Activated gamma-delta T cell (primary cell): Measurements from ENCODE around the gene GDPD1.
"Not testable (repeated sequence)": the region's sequence is repeated elsewhere in the genome, so short reads cannot be mapped to it uniquely, and the experiment has no call there.

Experiments
- DNase-seq: peaks from one replicate; lab custom pipeline; 2025; lab: John Stamatoyannopoulos, UW
- total RNA-seq, 2 donors: gene quantifications; one replicate each; lab custom pipeline; 2026; lab: John Stamatoyannopoulos, UW

The GDPD1 gene
- 5.5 to 5.8 reads per million in 2 donors for total RNA-seq

DNA sequence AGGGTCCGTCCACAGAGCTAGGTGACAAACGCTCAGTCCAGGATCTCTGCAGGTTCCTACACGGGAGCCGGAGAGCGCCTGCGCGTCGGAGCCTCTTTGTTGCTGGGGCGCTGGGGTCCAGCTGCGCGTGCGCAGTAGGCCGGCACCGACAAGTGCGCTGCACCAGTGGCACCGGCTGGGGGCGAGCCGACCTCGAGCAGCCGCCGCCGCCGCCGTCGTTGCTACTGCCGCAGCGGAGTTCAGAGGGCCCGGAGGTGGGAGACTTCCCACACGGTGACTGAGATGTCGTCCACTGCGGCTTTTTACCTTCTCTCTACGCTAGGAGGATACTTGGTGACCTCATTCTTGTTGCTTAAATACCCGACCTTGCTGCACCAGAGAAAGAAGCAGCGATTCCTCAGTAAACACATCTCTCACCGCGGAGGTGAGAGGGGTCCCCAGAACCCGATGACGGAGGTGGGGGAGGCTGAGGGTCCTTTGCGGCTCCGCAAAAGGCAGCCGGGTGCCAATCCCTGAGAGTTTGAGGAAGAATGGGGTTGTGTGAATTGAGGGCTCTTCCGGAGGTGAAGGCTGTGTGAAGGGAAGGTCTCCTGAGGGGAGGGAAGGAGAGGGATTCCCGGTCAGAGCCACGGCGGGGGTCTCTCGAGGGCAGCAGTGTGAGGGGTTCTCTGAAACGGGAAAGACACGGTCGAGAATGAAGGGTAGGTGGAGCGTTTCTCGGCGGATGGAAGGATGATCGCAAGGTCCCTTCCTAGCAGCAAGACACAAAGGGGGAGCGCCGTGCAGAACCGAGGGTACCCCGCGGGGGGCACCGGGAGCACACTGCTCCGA lies at the start of gene GDPD1:
GDPD1 (plus strand) TSS at position 184 of the 831 bp plus-strand sequence; CDS start at position 283, 99 bp downstream.
- DNase-seq = peak; percentile 98

DNA sequence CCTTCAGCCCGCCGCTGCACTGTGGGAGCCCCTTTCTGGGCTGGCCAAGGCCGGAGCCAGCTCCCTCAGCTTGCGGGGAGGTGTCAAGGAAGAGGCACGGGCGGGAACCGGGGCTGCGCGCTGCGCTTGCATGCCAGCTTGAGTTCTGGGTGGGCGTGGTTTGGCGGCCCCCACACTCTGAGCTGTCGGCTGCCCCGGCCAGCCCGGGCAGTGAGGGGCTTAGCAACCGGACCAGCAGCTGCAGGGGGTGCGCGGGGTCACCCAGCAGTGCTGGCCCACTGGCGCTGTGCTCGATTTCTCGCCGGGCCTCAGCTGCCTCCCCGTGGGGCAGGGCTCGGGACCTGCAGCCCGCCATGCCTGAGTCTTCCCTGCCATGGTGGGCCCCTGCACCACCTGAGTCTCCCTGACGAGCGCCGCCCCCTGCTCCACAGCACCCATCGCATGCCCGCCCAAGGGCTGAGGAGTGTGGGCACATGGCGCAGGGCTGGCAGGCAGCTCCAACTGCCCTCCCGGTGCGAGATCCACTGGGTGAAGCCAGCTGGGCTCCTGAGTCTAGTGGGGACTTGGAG lies 47.8 kb upstream of the GDPD1 start:
- no peak for DNase-seq

DNA sequence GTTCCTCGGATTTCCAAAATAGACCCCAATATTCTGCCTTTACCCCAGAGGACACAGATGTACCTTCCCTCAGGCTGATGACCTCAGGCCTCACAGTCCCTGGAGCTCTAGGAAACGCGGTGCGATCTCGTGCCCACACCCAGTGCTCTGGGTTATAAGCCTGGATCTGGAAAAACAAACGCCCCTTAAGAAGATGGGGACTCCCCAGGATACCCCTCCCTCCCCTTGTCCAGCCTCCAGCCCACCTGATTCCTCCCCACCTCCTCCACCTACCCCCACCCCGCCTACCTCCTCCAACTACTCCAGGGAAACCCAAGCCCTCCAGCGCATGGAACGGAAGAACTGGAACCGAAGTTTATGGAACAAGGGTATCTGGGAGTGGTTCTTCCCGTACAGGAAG lies 45.6 kb upstream of the GDPD1 start:
- no peak for DNase-seq

GRCh38 chr17:59175076-59175475 lies 45.2 kb upstream of the GDPD1 start:
- no peak for DNase-seq

DNA sequence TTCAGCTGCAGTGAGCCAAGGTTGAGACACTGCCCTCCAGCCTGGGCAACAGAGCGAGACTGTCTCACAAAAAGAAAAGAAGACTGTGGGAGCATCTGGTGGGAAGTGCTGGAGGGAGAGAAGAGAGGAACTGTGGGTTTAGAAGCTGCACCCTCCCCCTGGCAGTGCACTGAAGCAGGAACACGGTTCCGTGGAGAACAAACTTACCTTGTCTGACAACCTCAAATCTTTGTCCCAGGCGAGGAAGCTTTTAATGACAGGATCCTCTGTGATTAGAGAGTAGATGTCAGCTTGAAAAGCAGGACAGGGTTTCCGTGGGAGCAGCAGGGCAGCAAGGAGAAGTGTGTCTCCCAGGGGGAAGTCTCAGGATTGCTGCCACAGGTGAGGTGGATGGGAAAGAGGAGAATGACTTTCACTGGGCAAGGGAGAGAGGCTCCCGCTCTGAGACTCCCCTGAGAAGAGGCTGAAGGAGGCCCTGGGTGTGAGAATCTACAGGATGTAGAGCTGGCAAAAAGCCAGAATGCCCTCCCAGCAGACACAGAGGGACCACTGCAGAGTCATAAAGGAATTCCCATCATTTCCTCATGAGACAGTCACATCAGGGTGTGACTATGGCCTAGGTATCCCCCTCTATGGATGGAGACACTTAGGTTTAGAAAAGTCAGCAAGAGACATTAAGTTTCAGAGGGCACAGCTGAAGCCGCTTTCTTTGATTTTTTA lies 41.9 kb upstream of the GDPD1 start:
- no peak for DNase-seq

DNA sequence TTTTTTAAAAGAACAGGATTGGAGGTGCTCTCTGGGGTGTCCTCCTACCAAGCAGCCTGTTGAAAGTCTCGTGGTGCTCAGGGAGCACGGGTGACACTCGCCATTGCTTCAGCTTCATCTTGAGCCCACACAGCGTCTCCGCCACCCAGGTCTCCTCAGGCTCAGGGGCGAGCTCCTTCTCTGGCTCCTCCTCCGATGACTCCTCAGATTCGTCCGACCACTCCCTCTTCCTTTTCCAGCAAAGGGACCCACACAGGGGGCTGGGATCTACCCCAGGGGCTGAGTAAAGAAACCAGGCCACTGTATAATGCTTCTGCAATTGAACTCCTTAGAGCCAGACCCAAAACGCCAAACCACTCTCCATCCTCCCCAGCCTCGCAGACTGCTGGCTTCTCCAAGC lies 40.7 kb upstream of the GDPD1 start:
- DNase-seq = not testable (repeated sequence)

DNA sequence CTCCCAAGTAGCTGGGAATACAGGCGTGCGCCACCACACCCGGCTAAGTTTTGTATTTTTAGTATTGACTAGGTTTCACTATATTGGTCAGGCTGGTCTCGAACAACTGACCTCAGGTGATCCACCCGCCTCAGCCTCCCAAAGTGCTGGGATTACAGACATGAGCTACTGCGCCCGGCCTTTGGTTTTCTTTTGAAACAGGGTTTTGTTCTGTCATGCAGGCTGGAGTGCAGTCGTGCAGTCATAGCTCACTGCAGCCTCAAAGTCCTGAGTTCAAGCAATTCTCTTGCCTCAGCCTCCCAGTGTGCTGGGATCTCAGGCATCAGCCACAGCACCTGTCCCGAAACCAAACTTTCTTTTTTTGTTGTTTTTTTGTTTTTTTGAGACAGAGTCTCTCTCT lies 39.7 kb upstream of the GDPD1 start:
- DNase-seq = no peak

DNA sequence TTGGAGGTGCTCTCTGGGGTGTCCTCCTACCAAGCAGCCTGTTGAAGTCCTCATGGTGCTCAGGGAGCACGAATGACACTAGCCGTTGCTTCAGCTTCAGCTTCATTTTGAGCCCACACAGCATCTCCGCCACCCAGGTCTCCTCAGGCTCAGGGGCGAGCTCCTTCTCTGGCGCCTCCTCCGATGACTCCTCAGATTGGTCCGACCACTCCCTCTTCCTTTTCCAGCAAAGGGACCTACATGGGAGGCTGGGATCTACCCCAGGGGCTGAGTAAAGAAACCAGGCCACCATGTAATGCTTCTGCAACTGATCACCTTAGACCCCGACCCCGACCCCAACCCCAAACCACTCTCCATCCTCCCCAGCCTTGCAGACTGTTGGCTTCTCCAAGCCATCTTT lies 38.8 kb upstream of the GDPD1 start:
- no peak for DNase-seq

DNA sequence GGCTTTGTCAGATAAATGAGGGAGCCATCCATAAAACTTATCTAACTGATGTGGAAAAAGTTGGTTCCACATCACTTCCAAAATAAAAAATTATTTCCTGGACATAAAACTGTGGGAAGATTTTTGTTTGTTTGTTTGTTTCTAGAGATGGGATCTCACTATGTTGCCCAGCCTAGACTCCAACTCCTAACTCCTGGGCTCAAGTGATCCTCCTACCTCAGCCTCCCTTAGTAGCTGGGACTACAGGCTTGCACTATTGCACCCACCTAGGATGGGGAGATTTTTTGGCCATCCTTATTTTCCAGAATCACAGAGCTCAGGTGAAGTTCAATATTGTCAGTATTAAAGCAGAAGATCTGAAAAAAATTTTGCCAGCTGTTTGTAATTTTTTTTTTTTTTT lies 34.3 kb upstream of the GDPD1 start:
- no peak for DNase-seq

- DNase-seq = no peak
These were observed 33.5 kb upstream of the GDPD1 start for GRCh38 chr17:59186850-59187249.

- no peak for DNase-seq
These were observed 29.5 kb upstream of the GDPD1 start for GRCh38 chr17:59190806-59191205.

DNA sequence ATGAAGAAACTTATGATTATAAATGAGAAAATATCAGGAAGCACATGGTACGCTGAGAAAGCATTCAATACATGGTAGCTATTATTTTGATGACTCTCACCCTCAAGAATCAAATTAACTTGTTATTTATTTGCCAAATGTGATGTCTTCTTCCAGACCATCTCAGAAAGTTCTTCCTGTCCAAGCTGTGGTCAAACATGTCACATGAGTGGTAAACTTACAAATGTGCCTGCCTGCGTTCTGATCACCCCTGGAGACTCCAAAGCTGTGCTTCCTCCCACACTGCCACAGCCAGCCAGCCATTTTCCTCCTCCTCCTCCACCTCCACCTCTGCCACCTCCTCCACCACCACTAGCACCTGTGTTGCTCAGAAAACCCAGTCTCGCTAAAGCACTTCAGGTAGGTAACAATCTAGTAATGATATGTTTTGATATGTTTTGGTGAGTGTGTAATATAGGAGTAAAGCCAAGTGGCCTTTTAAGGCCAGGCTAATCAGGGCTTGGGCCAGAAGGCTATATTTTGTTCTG lies 26.9 kb upstream of the GDPD1 start:
- no peak for DNase-seq

GRCh38 chr17:59199398-59199797 lies 20.9 kb upstream of the GDPD1 start:
- no peak for DNase-seq

DNA sequence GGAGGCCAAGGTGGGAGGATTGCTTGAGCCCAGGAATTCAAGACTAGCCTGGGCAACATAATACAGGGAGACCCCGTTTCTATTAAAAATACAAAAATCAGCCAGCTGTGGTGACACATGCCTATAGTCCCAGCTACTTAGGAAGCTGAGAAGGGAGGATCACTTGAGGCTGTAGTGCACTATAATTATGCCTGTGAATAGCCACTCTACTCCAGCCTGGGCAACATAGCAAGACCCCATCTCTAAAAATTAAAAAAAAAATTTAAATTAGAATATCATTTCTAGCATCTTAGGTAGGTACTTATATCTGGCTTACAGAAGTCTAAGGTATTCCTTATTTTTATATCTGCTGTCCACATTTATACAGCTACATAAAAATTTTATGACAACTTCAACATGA lies 18.0 kb upstream of the GDPD1 start:
- DNase-seq = no peak

GRCh38 chr17:59219370-59219769 lies 941 bp upstream of the GDPD1 start:
- no peak for DNase-seq

GRCh38 chr17:59219992-59220327 lies 351 bp upstream of the GDPD1 start:
- DNase-seq = no peak

GRCh38 chr17:59221159-59221847 lies 992 bp downstream of the GDPD1 start:
- DNase-seq = no peak

- no peak for DNase-seq
These were observed 3.5 kb downstream of the GDPD1 start for GRCh38 chr17:59223813-59224212.

DNA sequence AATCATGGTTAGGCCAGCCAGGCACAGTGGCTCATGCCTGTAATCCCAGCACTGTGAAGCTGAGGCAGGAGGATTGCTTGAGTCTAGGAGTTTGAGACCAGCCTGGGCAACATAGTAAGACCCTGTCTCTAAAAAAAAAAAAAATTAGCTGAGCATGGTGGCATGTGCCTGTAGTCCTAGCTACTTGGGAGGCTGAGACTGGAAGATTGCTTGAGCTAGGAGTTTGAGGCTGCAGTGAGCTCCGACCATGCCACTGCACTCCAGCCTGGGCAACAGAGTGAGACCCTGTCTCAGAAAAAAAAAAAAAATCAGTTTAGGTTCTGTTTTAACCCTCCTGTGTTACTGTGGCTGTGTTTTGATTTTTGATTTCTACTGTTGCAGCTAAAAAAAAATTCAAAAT lies 8.3 kb downstream of the GDPD1 start:
- DNase-seq = not testable (repeated sequence)

GRCh38 chr17:59230764-59231163 lies 10.5 kb downstream of the GDPD1 start:
- DNase-seq = no peak

GRCh38 chr17:59234631-59235030 lies 14.3 kb downstream of the GDPD1 start:
- no peak for DNase-seq

DNA sequence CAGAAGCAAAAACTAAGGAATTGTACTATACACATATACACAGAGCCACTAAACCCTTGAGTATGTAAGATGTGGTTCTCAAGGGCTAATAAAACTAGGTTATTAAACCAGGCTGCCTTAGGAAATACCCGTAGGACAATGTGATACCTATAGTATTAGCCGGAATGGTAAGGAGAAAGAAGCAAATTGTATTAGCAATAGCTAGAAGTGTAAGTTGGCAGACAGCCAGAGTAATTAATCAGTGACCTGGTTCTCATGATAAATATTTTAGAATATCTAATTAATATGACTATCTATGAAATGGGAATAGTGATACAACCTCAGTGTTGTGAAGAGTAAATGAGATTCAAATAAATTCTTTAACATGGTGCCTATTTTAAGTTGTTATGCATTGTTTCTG lies 18.6 kb downstream of the GDPD1 start:
- DNase-seq = no peak
